ENCODE data around the gene PCDHGA5. TPM values are rescaled to one million over a fixed set of nuclear protein-coding genes. Genes with fewer than 3 reads are reported as not detected.
"Not testable (repeated sequence)": the region's sequence is repeated elsewhere in the genome, so short reads cannot be mapped to it uniquely, and the experiment has no call there.

PCDHGA5 gene
- total and polyA plus RNA-seq, 2 experiments from 2014 or later: 0.03 TPM; not detected in 1

- no peaks in the 10 kb centered on the region for H3K9me2 ChIP-seq (replicated peaks; ENCODE audit: insufficient read depth)
- H3K27ac ChIP-seq: no peak overlapping the region
- no peak for DNase-seq (ENCODE audit: low spot score)
- H3K4me3 ChIP-seq: no peak overlapping the region
- no peak overlapping the region for H2AFZ ChIP-seq
- TF ChIP-seq EZH2phosphoT487 (IDR thresholded peaks at IDR 0.05; ENCODE audit: low read depth, severe bottlenecking, unreplicated experiment) (no peak), EZH2 (IDR thresholded peaks at IDR 0.05; ENCODE audit: borderline replicate concordance) (no peak), CTCF (IDR thresholded peaks at IDR 0.05; ENCODE audit: poor library complexity) (no peak)
- H3K9me3 ChIP-seq (ENCODE audit: low read depth): no peaks in the 10 kb centered on the region
- no peaks in the 10 kb centered on the region for H4K20me1 ChIP-seq (ENCODE audit: insufficient read depth, poor library complexity, severe bottlenecking)
- WGBS (ENCODE audit: low lambda C conversion rate, missing lambda C conversion rate): 97% methylated on average over 65 of the region's 69 CpGs
- H3K79me2 ChIP-seq: no peaks in the 10 kb centered on the region
- H3K4me2 ChIP-seq: no peak overlapping the region
- H3K4me1 ChIP-seq (ENCODE audit: insufficient read depth): no peaks in the 10 kb centered on the region
- no peaks in the 10 kb centered on the region for H3K36me3 ChIP-seq (replicated peaks; ENCODE audit: insufficient read depth, low read depth)
- no peaks in the 10 kb centered on the region for H3K27me3 ChIP-seq
These were observed 7.9 kb downstream of the PCDHGA5 start for GRCh38 chr5:141371572-141372475.

DNA sequence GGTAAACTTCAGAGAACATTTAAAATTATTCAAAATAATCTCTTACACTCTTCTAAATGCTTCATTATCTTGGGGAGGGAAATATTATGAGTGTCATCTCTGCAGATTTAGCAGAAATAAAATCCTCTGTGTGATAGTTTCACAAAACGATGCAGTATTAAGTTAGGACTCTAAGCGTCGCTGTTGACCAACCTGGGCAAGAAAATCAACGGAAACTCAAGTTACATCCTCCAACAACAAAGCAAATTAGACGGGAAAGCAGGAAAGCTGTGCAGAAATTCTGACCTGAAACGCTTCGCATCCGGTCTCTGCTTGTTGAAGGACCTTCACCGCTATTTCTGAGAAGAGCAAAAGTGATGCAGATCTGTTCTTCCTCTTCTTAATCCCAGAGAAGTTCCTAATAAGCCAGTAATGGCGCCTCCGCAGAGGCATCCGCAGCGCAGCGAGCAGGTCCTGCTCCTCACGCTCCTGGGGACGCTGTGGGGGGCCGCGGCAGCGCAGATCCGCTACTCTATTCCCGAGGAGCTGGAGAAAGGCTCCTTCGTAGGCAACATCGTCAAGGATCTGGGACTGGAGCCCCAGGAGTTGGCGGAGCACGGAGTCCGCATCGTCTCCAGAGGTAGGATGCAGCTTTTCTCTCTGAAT is 9.8 kb downstream of the PCDHGA5 start, which contains the start of gene PCDHGA6:
Gene PCDHGA6 (plus strand): TSS at position 219 of the 645 bp plus-strand sequence. CDS start 193 bp downstream, at position 412.
- DNase-seq (ENCODE audit: low spot score): no peak
- H3K27me3 ChIP-seq: no peaks in the 10 kb centered on the region
- H3K27ac ChIP-seq: no peak within 1 kb of the TSS
- no peaks in the 10 kb centered on the region for H3K9me3 ChIP-seq (ENCODE audit: low read depth)
- TF ChIP-seq EZH2 (IDR thresholded peaks at IDR 0.05; ENCODE audit: borderline replicate concordance) (no peak), CTCF (IDR thresholded peaks at IDR 0.05; ENCODE audit: poor library complexity) (no peak), EZH2phosphoT487 (IDR thresholded peaks at IDR 0.05; ENCODE audit: low read depth, severe bottlenecking, unreplicated experiment) (no peak)
- no peak within 1 kb of the TSS for H2AFZ ChIP-seq
- no peak within 1 kb of the TSS for H3K4me2 ChIP-seq
- no peak within 1 kb of the TSS for H3K4me3 ChIP-seq
- no peaks in the 10 kb centered on the region for H3K79me2 ChIP-seq
- H3K4me1 ChIP-seq (ENCODE audit: insufficient read depth): no peaks in the 10 kb centered on the region
- no peaks in the 10 kb centered on the region for H4K20me1 ChIP-seq (ENCODE audit: insufficient read depth, poor library complexity, severe bottlenecking)
- H3K36me3 ChIP-seq (replicated peaks; ENCODE audit: insufficient read depth, low read depth): no peaks in the 10 kb centered on the region
- H3K9me2 ChIP-seq (replicated peaks; ENCODE audit: insufficient read depth): no peaks in the 10 kb centered on the region
- WGBS (ENCODE audit: low lambda C conversion rate, missing lambda C conversion rate): 94% methylated on average over 27 of the region's 27 CpGs

DNA sequence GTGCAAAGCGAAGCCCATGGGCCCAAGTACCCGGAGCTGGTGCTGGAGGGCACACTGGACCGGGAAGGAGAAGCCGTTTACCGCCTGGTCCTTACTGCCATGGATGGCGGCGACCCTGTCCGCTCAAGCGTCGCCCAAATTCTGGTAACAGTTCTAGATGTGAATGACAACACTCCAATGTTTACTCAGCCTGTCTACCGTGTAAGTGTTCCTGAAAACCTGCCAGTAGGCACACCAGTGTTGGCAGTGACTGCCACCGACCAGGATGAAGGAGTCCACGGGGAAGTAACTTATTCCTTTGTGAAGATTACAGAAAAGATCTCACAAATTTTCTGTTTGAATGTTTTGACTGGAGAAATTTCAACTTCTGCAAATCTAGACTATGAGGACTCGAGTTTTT is 10.7 kb downstream of the PCDHGA5 start:
- Histone ChIP-seq H3K9me2 (replicated peaks; ENCODE audit: insufficient read depth) (no peaks in the 10 kb centered on the region), H3K27ac (no peak overlapping the region), H3K4me1 (ENCODE audit: insufficient read depth) (no peaks in the 10 kb centered on the region), H3K4me3 (no peak overlapping the region), H4K20me1 (ENCODE audit: insufficient read depth, poor library complexity, severe bottlenecking) (no peaks in the 10 kb centered on the region), H3K9me3 (ENCODE audit: low read depth) (no peaks in the 10 kb centered on the region), H3K79me2 (no peaks in the 10 kb centered on the region), H2AFZ (no peak overlapping the region), H3K4me2 (no peak overlapping the region), H3K27me3 (no peaks in the 10 kb centered on the region), H3K36me3 (replicated peaks; ENCODE audit: insufficient read depth, low read depth) (no peaks in the 10 kb centered on the region)
- DNase-seq (ENCODE audit: low spot score): no peak
- TF ChIP-seq EZH2 (IDR thresholded peaks at IDR 0.05; ENCODE audit: borderline replicate concordance): no peak
- no peak for TF ChIP-seq CTCF (IDR thresholded peaks at IDR 0.05; ENCODE audit: poor library complexity)
- TF ChIP-seq EZH2phosphoT487 (IDR thresholded peaks at IDR 0.05; ENCODE audit: low read depth, severe bottlenecking, unreplicated experiment): no peak
- 94% methylated on average over 14 of the region's 14 CpGs for WGBS (ENCODE audit: low lambda C conversion rate, missing lambda C conversion rate)

DNA sequence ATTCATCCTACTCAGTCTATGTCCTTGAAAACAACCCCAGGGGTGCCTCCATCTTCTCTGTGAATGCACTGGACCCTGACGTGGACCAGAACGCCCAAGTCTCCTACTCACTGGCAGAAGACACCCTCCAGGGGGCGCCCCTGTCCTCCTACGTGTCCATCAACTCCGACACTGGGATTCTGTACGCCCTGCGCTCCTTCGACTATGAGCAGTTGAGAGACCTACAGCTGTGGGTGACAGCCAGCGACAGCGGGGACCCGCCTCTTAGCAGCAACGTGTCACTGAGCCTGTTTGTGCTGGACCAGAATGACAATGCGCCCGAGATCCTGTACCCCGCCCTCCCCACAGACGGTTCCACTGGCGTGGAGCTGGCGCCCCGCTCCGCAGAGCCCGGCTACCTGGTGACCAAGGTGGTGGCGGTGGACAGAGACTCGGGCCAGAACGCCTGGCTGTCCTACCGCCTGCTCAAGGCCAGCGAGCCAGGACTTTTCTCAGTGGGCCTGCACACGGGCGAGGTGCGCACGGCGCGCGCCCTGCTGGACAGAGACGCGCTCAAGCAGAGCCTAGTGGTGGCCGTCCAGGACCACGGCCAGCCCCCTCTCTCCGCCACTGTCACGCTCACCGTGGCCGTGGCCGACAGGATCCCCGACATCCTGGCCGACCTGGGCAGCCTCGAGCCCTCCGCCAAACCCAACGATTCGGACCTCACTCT is 11.6 kb downstream of the PCDHGA5 start:
- H3K9me2 ChIP-seq (replicated peaks; ENCODE audit: insufficient read depth); H3K9me3 ChIP-seq (ENCODE audit: low read depth); H3K4me3 ChIP-seq; H3K4me1 ChIP-seq (ENCODE audit: insufficient read depth); DNase-seq (ENCODE audit: low spot score); H3K36me3 ChIP-seq (replicated peaks; ENCODE audit: insufficient read depth, low read depth); H3K4me2 ChIP-seq; H2AFZ ChIP-seq; H3K27ac ChIP-seq; H4K20me1 ChIP-seq (ENCODE audit: insufficient read depth, poor library complexity, severe bottlenecking); H3K27me3 ChIP-seq; H3K79me2 ChIP-seq: not testable (repeated sequence)
- WGBS (ENCODE audit: low lambda C conversion rate, missing lambda C conversion rate): 97% methylated on average over 31 of the region's 48 CpGs

All from hepatocyte (in vitro differentiated cells).